ENCODE results near the gene AP2B1. TPM values are rescaled to one million over a fixed set of nuclear protein-coding genes. Genes with fewer than 3 reads are reported as not detected.

Gene AP2B1
- total and polyA plus RNA-seq, 4 experiments from 2014 or later, result 54.1 to 165 (median 118) TPM

Other genes with a start within 250 kb of the AP2B1 start
- 10 to 100 TPM; 72.4 to 74.2 TPM for gene SLFN11, start 213.7 kb upstream of the AP2B1 start, total RNA-seq
- 10 to 100 TPM in 1 of 2 donors, 1 to 10 TPM in 1; 6.6 to 13.6 TPM for gene SLFN11, start 213.7 kb upstream of the AP2B1 start, polyA plus RNA-seq
- gene SLFN12, start 154.8 kb upstream of the AP2B1 start, total RNA-seq, result 1 to 10 TPM; 6.5 to 8.9 TPM
- gene SLFN12, start 154.8 kb upstream of the AP2B1 start, polyA plus RNA-seq, result 1 to 10 TPM in 1 of 2 donors, under 1 TPM in 1; 0.75 to 2.0 TPM
- 10 to 100 TPM; 24.6 to 27.3 TPM for gene SLFN13, start 138.6 kb upstream of the AP2B1 start, total RNA-seq
- gene SLFN13, start 138.6 kb upstream of the AP2B1 start, polyA plus RNA-seq, result 1 to 10 TPM; 5.4 to 5.9 TPM
- 10 to 100 TPM; 75.4 to 78.8 TPM for gene SLFN12L, start 49.6 kb upstream of the AP2B1 start, total RNA-seq
- gene SLFN12L, start 49.6 kb upstream of the AP2B1 start, polyA plus RNA-seq, result 10 to 100 TPM; 13.4 to 23.0 TPM
- gene SLFN14, start 26.5 kb upstream of the AP2B1 start, total RNA-seq, result not detected
- gene SLFN14, start 26.5 kb upstream of the AP2B1 start, polyA plus RNA-seq, result under 1 TPM in 1 of 2 donors, not detected in 1; 0.18 TPM
- 1 to 10 TPM; 8.2 to 8.5 TPM for gene PEX12, start 8.8 kb upstream of the AP2B1 start, total RNA-seq
- gene PEX12, start 8.8 kb upstream of the AP2B1 start, polyA plus RNA-seq, result 1 to 10 TPM; 1.3 to 2.8 TPM
- gene RASL10B, start 144.3 kb downstream of the AP2B1 start, total RNA-seq, result under 1 TPM in 1 of 2 experiments, not detected in 1; 0.15 TPM
- under 1 TPM in 1 of 2 donors, not detected in 1; 0.15 TPM for gene RASL10B, start 144.3 kb downstream of the AP2B1 start, polyA plus RNA-seq
- gene GAS2L2, start 165.9 kb downstream of the AP2B1 start, total RNA-seq, result under 1 TPM in 1 of 2 experiments, not detected in 1; 0.26 TPM
- gene GAS2L2, start 165.9 kb downstream of the AP2B1 start, polyA plus RNA-seq, result under 1 TPM in 1 of 2 donors, not detected in 1; 0.13 TPM
- not detected for gene C17orf50, start 173.6 kb downstream of the AP2B1 start, total RNA-seq
- gene C17orf50, start 173.6 kb downstream of the AP2B1 start, polyA plus RNA-seq, result not detected
- gene MMP28, start 208.3 kb downstream of the AP2B1 start, total RNA-seq, result under 1 TPM; 0.64 to 0.96 TPM
- gene MMP28, start 208.3 kb downstream of the AP2B1 start, polyA plus RNA-seq, result under 1 TPM in 1 of 2 donors, not detected in 1; 0.23 TPM
- gene TAF15, start 222.2 kb downstream of the AP2B1 start, total RNA-seq, result 100 to 1,000 TPM; 232 to 242 TPM
- 10 to 100 TPM; 11.2 to 29.7 TPM for gene TAF15, start 222.2 kb downstream of the AP2B1 start, polyA plus RNA-seq

Data from CD4-positive, alpha-beta memory T cell (primary cell).